ENCODE measurements around the gene FRMPD2. TPM values are rescaled to one million over a fixed set of nuclear protein-coding genes. Genes with fewer than 3 reads are reported as not detected.

FRMPD2 gene
- total and polyA plus RNA-seq, 2 of the 4 experiments (the other 2 are of a cell fraction): 0.18 TPM; not detected in 1

GRCh38 chr10:48210966-48211365 lies 63.5 kb downstream of the FRMPD2 start:
- H2AFZ ChIP-seq (replicated peaks; ENCODE audit: low read length, poor library complexity): peak overlapping the region; percentile 41
- 75% methylated on average over 4 of the region's 5 CpGs; no CpG with 5 or more reads in 1 of the 2 experiments for WGBS, 2 experiments (ENCODE audit: extremely low coverage in 2 of 2, insufficient read length in 1 of 2)
- no peak overlapping the region for H3K4me3 ChIP-seq (ENCODE audit: insufficient read depth, low read depth, low read length)
- no peak overlapping the region for H3K27ac ChIP-seq (ENCODE audit: insufficient read depth, low read length)
- no peak overlapping the region for H2BK15ac ChIP-seq (ENCODE audit: low read depth, low read length)
- no peak overlapping the region for H3K56ac ChIP-seq (ENCODE audit: extremely low read depth, insufficient read depth, low read length)
- no peaks in the 10 kb centered on the region for H3K79me1 ChIP-seq (ENCODE audit: low read depth in 1 of 2, low read length in 2 of 2)
- H2BK5ac ChIP-seq (ENCODE audit: low read depth, low read length, poor library complexity, severe bottlenecking): no peak overlapping the region
- POLR2A ChIA-PET (ENCODE audit: unreplicated experiment): no interaction called here
- in situ Hi-C loops (cut with MboI; ENCODE audit: low sequenced_read_pairs) (loop anchor here (25.0 kb wide), 1 partner anchor 301 kb away; no protein-coding TSS in a partner anchor), intact Hi-C loops (cut with micrococcal nuclease) (no loop called here), dilution Hi-C loops (cut with HindIII; ENCODE audit: low sequenced_read_pairs, unreplicated experiment) (no loop called here)
- CTCF ChIA-PET: interaction anchor here (0.8 kb wide), 1 partner anchor 1650 kb away, joined by 3 read pairs; no protein-coding TSS in a partner anchor
- no peak overlapping the region for H3K14ac ChIP-seq (replicated peaks; ENCODE audit: low read depth, low read length)
- H3K4me1 ChIP-seq (ENCODE audit: control insufficient read depth, insufficient read depth, low read length): no peaks in the 10 kb centered on the region
- H2AK9ac ChIP-seq (replicated peaks; ENCODE audit: low read depth, low read length, poor library complexity): no peak overlapping the region
- H3K18ac ChIP-seq (ENCODE audit: low read depth, low read length): no peak overlapping the region
- H4K8ac ChIP-seq (ENCODE audit: low read depth in 2 of 2, low read length in 2 of 2): no peak overlapping the region
- H2AK5ac ChIP-seq (ENCODE audit: low read depth, low read length): no peak overlapping the region
- no peak overlapping the region for H3K4ac ChIP-seq (ENCODE audit: low read depth, low read length)
- H4K91ac ChIP-seq (ENCODE audit: insufficient read depth, low read depth, low read length): no peak overlapping the region
- H3K23ac ChIP-seq (ENCODE audit: low read depth, low read length): no peak overlapping the region
- peaks cover 10% of the 10 kb centered on the region for H3K27me3 ChIP-seq (ENCODE audit: control insufficient read depth, insufficient read depth, low read length)
- no peak overlapping the region for H3K9ac ChIP-seq (ENCODE audit: low read depth, low read length)
- ATAC-seq (ENCODE audit: low read depth) (no peak), DNase-seq (no peak)
- H2BK20ac ChIP-seq (ENCODE audit: low read depth, low read length): no peak overlapping the region
- no peak overlapping the region for H4K5ac ChIP-seq (ENCODE audit: low read depth, low read length)
- no TSS peak for BruUV-seq (replicated peaks)
- no peak overlapping the region for H3K4me2 ChIP-seq (ENCODE audit: low read depth, low read length)
- no peaks in the 10 kb centered on the region for H3K36me3 ChIP-seq (ENCODE audit: control insufficient read depth, insufficient read depth, low read length)
- TF ChIP-seq ELK1 (IDR thresholded peaks at IDR 0.05; ENCODE audit: borderline replicate concordance, low read depth, low read length) (no peak), USF2 (IDR thresholded peaks at IDR 0.05; ENCODE audit: low read depth, low read length) (no peak), RAD21 (IDR thresholded peaks at IDR 0.05; ENCODE audit: low read length) (no peak), BHLHE40 (IDR thresholded peaks at IDR 0.05; ENCODE audit: low read depth, low read length) (no peak), MAZ (IDR thresholded peaks at IDR 0.05; ENCODE audit: borderline replicate concordance, low read depth, low read length) (no peak), FOS (IDR thresholded peaks at IDR 0.05; ENCODE audit: low read depth, low read length) (no peak), MAFK (IDR thresholded peaks at IDR 0.05; ENCODE audit: low read depth, low read length) (no peak), CEBPB (IDR thresholded peaks at IDR 0.05; ENCODE audit: low read depth, low read length) (no peak), MXI1 (IDR thresholded peaks at IDR 0.05; ENCODE audit: borderline replicate concordance, low read depth, low read length) (no peak), CHD1 (IDR thresholded peaks at IDR 0.05; ENCODE audit: low read depth, low read length) (no peak), SMC3 (IDR thresholded peaks at IDR 0.05; ENCODE audit: low read depth, low read length) (no peak), POLR2A (IDR thresholded peaks at IDR 0.05; ENCODE audit: low read depth, low read length) (no peak), RCOR1 (IDR thresholded peaks at IDR 0.05; ENCODE audit: insufficient replicate concordance, low read length) (no peak)
- H4K20me1 ChIP-seq (ENCODE audit: insufficient read depth, low read length): no peaks in the 10 kb centered on the region
- no peaks in the 10 kb centered on the region for H3K9me3 ChIP-seq (ENCODE audit: control insufficient read depth, insufficient read depth, low read length)
- H2BK120ac ChIP-seq (ENCODE audit: low read depth, low read length): no peak overlapping the region
- no peaks in the 10 kb centered on the region for H3K9me1 ChIP-seq (ENCODE audit: insufficient read depth, low read length)
